GM23338 (cell line): ENCODE measurements around the gene SLC25A29. TPM values are rescaled to one million over a fixed set of nuclear protein-coding genes. Genes with fewer than 3 reads are reported as not detected.

Source experiments
- ATAC-seq: fragments of 200-7000 bp; cut with Tn5 transposase; 3 replicates; pipeline ENCODE4 v1.9.1; 2020
- DNase-seq: peaks from one replicate; pipeline ENCODE4 v3.0.0-alpha.2; 2015; ENCODE audit warnings: low spot score
- H2AFZ ChIP-seq: fragments of 200-600 bp; sonication (generic); 2 replicates; pipeline ENCODE4 v1.8.0; 2016; ENCODE audit warnings: antibody characterized with exemption, mild to moderate bottlenecking, moderate library complexity
- H3F3A ChIP-seq: fragments of 200-600 bp; sonication (generic); replicated peaks from 2 replicates; pipeline ENCODE4 v1.8.0; 2017; ENCODE audit warnings: antibody characterized with exemption, mixed run types, low read depth
- H3K27ac ChIP-seq: fragments of 200-600 bp; sonication (generic); 2 replicates; pipeline ENCODE4 v1.6.1; 2016; ENCODE audit warnings: low read depth
- H3K27me3 ChIP-seq: fragments of 200-600 bp; sonication (generic); 2 replicates; pipeline ENCODE4 v1.8.0; 2016; ENCODE audit warnings: mild to moderate bottlenecking, mixed run types, moderate library complexity; ENCODE audit not compliant: insufficient read depth
- H3K36me3 ChIP-seq: fragments of 200-600 bp; sonication (generic); 2 replicates; pipeline ENCODE4 v1.8.0; 2016; ENCODE audit warnings: mild to moderate bottlenecking; ENCODE audit not compliant: insufficient read depth
- H3K4me1 ChIP-seq: fragments of 200-600 bp; sonication (generic); 2 replicates; pipeline ENCODE4 v1.8.0; 2016; ENCODE audit warnings: mild to moderate bottlenecking, moderate library complexity; ENCODE audit not compliant: insufficient read depth
- H3K4me2 ChIP-seq: fragments of 200-600 bp; sonication (generic); 2 replicates; pipeline ENCODE4 v1.7.1; 2017; ENCODE audit warnings: mixed run types
- H3K4me3 ChIP-seq: fragments of 200-600 bp; sonication (generic); 2 replicates; pipeline ENCODE4 v1.6.1; 2016; ENCODE audit warnings: mixed run types
- H3K79me2 ChIP-seq: fragments of 200-600 bp; sonication (generic); replicated peaks from 2 replicates; pipeline ENCODE4 v1.8.0; 2017; ENCODE audit warnings: mild to moderate bottlenecking; ENCODE audit not compliant: insufficient read depth
- H3K9me2 ChIP-seq: fragments of 200-600 bp; sonication (generic); 2 replicates; pipeline ENCODE4 v1.8.0; 2017; ENCODE audit not compliant: insufficient read depth
- H4K20me1 ChIP-seq: fragments of 200-600 bp; sonication (generic); replicated peaks from 2 replicates; pipeline ENCODE4 v1.8.0; 2017; ENCODE audit warnings: mild to moderate bottlenecking; ENCODE audit not compliant: insufficient read depth
- H3K27ac Mint-ChIP-seq: 2 replicates; pipeline ENCODE4 v1.8.0; 2020; ENCODE audit warnings: inconsistent platforms, mild to moderate bottlenecking, moderate library complexity, mixed read lengths
- H3K27me3 Mint-ChIP-seq: 3 replicates; pipeline ENCODE4 v1.8.0; 2022; ENCODE audit warnings: low read depth, mild to moderate bottlenecking, moderate library complexity, mixed read lengths, inconsistent platforms; ENCODE audit not compliant: insufficient read depth, poor library complexity
- H3K36me3 Mint-ChIP-seq: 3 replicates; pipeline ENCODE4 v1.8.0; 2021; ENCODE audit warnings: low read depth, mild to moderate bottlenecking, inconsistent platforms, moderate library complexity, mixed read lengths
- H3K4me1 Mint-ChIP-seq: 3 replicates; pipeline ENCODE4 v1.8.0; 2020; ENCODE audit warnings: mild to moderate bottlenecking, inconsistent platforms, mixed read lengths
- H3K4me3 Mint-ChIP-seq: 3 replicates; pipeline ENCODE4 v1.8.0; 2021; ENCODE audit warnings: moderate library complexity, mild to moderate bottlenecking, inconsistent platforms, mixed read lengths
- H3K9me3 Mint-ChIP-seq: 3 replicates; pipeline ENCODE4 v1.8.0; 2020; ENCODE audit warnings: moderate library complexity, mild to moderate bottlenecking, inconsistent platforms, mixed read lengths
- CTCF ChIP-seq, 2 experiments: fragments of 200-600 bp in 1 of 2; sonication (generic) in 1 of 2; conservative IDR thresholded peaks; 2 replicates each; pipeline versions ENCODE4 v1.5.1 to v1.6.1; 2016 to 2017; ENCODE audit warnings: antibody characterized with exemption in 2 of 2, low read depth in 2 of 2, mild to moderate bottlenecking in 2 of 2, moderate library complexity in 1 of 2
- ETS1 ChIP-seq: IDR thresholded peaks from 2 replicates; pipeline ENCODE4 v1.6.1; 2016; ENCODE audit warnings: antibody characterized with exemption
- JUNB ChIP-seq: IDR thresholded peaks from one replicate; pipeline ENCODE4 v1.6.1; 2016; ENCODE audit warnings: antibody characterized with exemption; ENCODE audit not compliant: unreplicated experiment
- NANOG ChIP-seq: IDR thresholded peaks from 2 replicates; pipeline ENCODE4 v1.6.1; 2016; ENCODE audit warnings: antibody characterized with exemption, borderline replicate concordance
- POLR2AphosphoS5 ChIP-seq: IDR thresholded peaks from 2 replicates; pipeline ENCODE4 v1.6.1; 2016; ENCODE audit warnings: antibody characterized with exemption, low read depth
- STAT1 ChIP-seq: IDR thresholded peaks from one replicate; pipeline ENCODE4 v1.6.1; 2016; ENCODE audit warnings: antibody characterized with exemption; ENCODE audit not compliant: unreplicated experiment
- ZNF331 ChIP-seq: fragments of 250-450 bp; sonication (Bioruptor Pico); IDR thresholded peaks from 2 replicates; pipeline ENCODE4 v1.5.0; 2020; ENCODE audit warnings: low read depth, mild to moderate bottlenecking, moderate library complexity
- ZNF462 ChIP-seq: fragments of 250-450 bp; sonication (Bioruptor Pico); IDR thresholded peaks from 2 replicates; pipeline ENCODE4 v1.5.0; 2020; ENCODE audit warnings: mild to moderate bottlenecking, moderate library complexity
- polyA plus RNA-seq: library from polyadenylated mRNA; unstranded; fragments of >200 nt; fragmentation: Nextera tagmentation; extraction: Ambion mirVana; gene quantifications from 2 replicates; pipeline ENCODE4 v1.2.1, GENCODE V29; 2016
- total RNA-seq: library from RNA; depleted of rRNA; stranded (reverse); fragments of >200 nt; shearing (Covaris generic); gene quantifications from 2 replicates; pipeline ENCODE4 v1.2.3, GENCODE V29; 2014

Gene SLC25A29
- total and polyA plus RNA-seq, 2 experiments from 2014 or later, result 65.6 to 206 TPM

- no peak overlapping the region for H2AFZ ChIP-seq
- H3F3A ChIP-seq, result peaks cover 8% of the 10 kb centered on the region; the same call in 1 of the 2 replicates
- TF ChIP-seq STAT1 (no peak), CTCF (conservative IDR thresholded peaks at IDR 0.05; ENCODE audit: low read depth in 2 of 2) (peak; percentile 67 to 86)
- H3K9me3 Mint-ChIP-seq, result no peaks in the 10 kb centered on the region
- no peaks in the 10 kb centered on the region for H3K36me3 ChIP-seq
- peak; percentile 80 for ATAC-seq
- H3K27me3 Mint-ChIP-seq, result peaks cover 2% of the 10 kb centered on the region
- H3K27me3 ChIP-seq, result no peaks in the 10 kb centered on the region
- H3K79me2 ChIP-seq, result peaks cover 100% of the 10 kb centered on the region
- peaks cover 51% of the 10 kb centered on the region for H3K4me1 ChIP-seq
- H3K4me3 ChIP-seq, result no peak overlapping the region
- peak; percentile 92 for DNase-seq
- no peaks in the 10 kb centered on the region for H3K9me2 ChIP-seq
- H3K4me1 Mint-ChIP-seq, result peaks cover 55% of the 10 kb centered on the region
- peak overlapping the region; percentile 53; the same call in 1 of the 2 replicates for H3K4me2 ChIP-seq
- H4K20me1 ChIP-seq, result peaks cover 92% of the 10 kb centered on the region
- H3K4me3 Mint-ChIP-seq, result no peak overlapping the region
- H3K36me3 Mint-ChIP-seq, result peaks cover 20% of the 10 kb centered on the region
- H3K27ac Mint-ChIP-seq, result no peak overlapping the region
- H3K27ac ChIP-seq, result no peak overlapping the region
Observed at GRCh38 chr14:100246809-100247428, 59.3 kb downstream of the SLC25A29 start.

- Mint-ChIP-seq H3K27me3 (peaks cover 4% of the 10 kb centered on the region), H3K4me1 (peaks cover 51% of the 10 kb centered on the region), H3K36me3 (peaks cover 33% of the 10 kb centered on the region), H3K27ac (0 out of 2 replicates have a peak overlapping the region, but pooled peaks have one; percentile 36), H3K4me3 (no peak overlapping the region; the same call in 2 of the 3 replicates), H3K9me3 (peaks cover 3% of the 10 kb centered on the region; the same call in 2 of the 3 replicates)
- Histone ChIP-seq H4K20me1 (peaks cover 69% of the 10 kb centered on the region), H3K9me2 (no peaks in the 10 kb centered on the region), H3K79me2 (peaks cover 84% of the 10 kb centered on the region), H3K27me3 (no peaks in the 10 kb centered on the region), H3K27ac (0 out of 2 replicates have a peak overlapping the region, but pooled peaks have one; percentile 47), H2AFZ (no peak overlapping the region), H3K4me3 (0 out of 2 replicates have a peak overlapping the region, but pooled peaks have one; percentile 22), H3K4me1 (peaks cover 44% of the 10 kb centered on the region), H3K4me2 (peak overlapping the region; percentile 15; the same call in 1 of the 2 replicates), H3F3A (peaks cover 15% of the 10 kb centered on the region; the same call in 1 of the 2 replicates), H3K36me3 (no peaks in the 10 kb centered on the region)
- ATAC-seq (no peak), DNase-seq (no peak)
- TF ChIP-seq POLR2AphosphoS5, result no peak
- no peak for TF ChIP-seq NANOG
- TF ChIP-seq ZNF462 (CRISPR knock-in tag), result no peak
- TF ChIP-seq STAT1, result no peak
- TF ChIP-seq ETS1, result no peak
- TF ChIP-seq ZNF331, result no peak
- TF ChIP-seq JUNB, result no peak
Observed at GRCh38 chr14:100243020-100243419, 63.2 kb downstream of the SLC25A29 start.
